ENCODE results near the gene GRK7. TPM values are rescaled to one million over a fixed set of nuclear protein-coding genes. Genes with fewer than 3 reads are reported as not detected.

Gene GRK7
- total and polyA plus RNA-seq, 2 of the 13 experiments (the other 11 are each of a cell fraction or from before 2014, with no cell fraction given): not detected

DNA sequence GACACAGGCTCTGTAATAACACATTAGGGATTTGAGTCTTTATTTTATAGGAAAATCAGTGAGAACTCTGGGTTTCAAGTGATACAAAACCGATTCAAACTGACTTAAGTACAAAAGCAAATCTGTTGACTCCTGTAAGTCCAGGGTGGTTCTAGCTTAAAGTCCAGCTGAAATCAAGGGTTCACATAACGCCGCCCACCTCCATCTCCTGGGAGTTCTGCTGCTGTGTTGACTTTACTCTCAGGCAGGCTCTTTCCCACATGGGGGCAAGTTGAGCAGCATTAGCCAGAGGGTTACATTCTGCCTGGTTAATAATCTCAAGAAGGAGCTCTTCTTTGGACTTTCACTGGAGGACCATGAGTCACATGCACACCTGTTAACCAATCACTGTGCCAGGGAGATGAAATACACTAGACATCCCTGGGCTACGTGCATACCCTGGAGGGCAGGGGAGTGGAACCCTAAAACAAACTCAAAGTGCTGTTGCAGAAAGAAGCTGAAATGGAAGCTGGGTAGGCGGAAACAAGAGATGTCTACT lies 34.8 kb upstream of the GRK7 start (continued):
- TF ChIP-seq, protein P1, sequence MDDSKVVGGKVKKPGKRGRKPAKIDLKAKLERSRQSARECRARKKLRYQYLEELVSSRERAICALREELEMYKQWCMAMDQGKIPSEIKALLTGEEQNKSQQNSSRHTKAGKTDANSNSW (CRISPR knock-in tag; IDR thresholded peaks at IDR 0.05; ENCODE audit: borderline replicate concordance): no peak
- TF ChIP-seq MIER3 (CRISPR knock-in tag; IDR thresholded peaks at IDR 0.05; ENCODE audit: borderline replicate concordance) (no peak), KLF9 (CRISPR knock-in tag; IDR thresholded peaks at IDR 0.05; ENCODE audit: low read depth) (no peak), HNRNPK (IDR thresholded peaks at IDR 0.05; ENCODE audit: low read depth, low read length, poor library complexity, severe bottlenecking) (no peak), KDM2A (CRISPR knock-in tag; IDR thresholded peaks at IDR 0.05; ENCODE audit: borderline replicate concordance, low read depth) (no peak), SOX13 (IDR thresholded peaks at IDR 0.05) (no peak), SOX13 (CRISPR knock-in tag; conservative IDR thresholded peaks at IDR 0.05 in 1 of 2, IDR thresholded peaks at IDR 0.05 in 1 of 2) (peak in 1 of 2 experiments; percentile 35; a peak in 1 of 4 replicates), BCL6 (CRISPR knock-in tag; IDR thresholded peaks at IDR 0.05) (no peak), ZNF44 (CRISPR knock-in tag; IDR thresholded peaks at IDR 0.05) (no peak), ZNF138 (CRISPR knock-in tag; IDR thresholded peaks at IDR 0.05; ENCODE audit: low read depth) (no peak), XRCC5 (optimal IDR thresholded peaks at IDR 0.05; ENCODE audit: low read length) (peak; percentile 30), ZFP36L2 (CRISPR knock-in tag; IDR thresholded peaks at IDR 0.05) (no peak), ZHX1 (CRISPR knock-in tag; IDR thresholded peaks at IDR 0.05; ENCODE audit: low read depth) (no peak), YY1 (IDR thresholded peaks at IDR 0.05; ENCODE audit: insufficient read depth, insufficient replicate concordance, low read depth, low read length) (no peak)
- TF ChIP-seq, protein P2, sequence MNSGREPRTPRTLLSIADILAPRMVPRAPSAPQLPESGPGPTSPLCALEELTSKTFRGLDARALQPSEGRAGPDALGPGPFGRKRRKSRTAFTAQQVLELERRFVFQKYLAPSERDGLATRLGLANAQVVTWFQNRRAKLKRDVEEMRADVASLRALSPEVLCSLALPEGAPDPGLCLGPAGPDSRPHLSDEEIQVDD (CRISPR knock-in tag; IDR thresholded peaks at IDR 0.05; ENCODE audit: borderline replicate concordance): no peak
- TF ChIP-seq, protein P3, sequence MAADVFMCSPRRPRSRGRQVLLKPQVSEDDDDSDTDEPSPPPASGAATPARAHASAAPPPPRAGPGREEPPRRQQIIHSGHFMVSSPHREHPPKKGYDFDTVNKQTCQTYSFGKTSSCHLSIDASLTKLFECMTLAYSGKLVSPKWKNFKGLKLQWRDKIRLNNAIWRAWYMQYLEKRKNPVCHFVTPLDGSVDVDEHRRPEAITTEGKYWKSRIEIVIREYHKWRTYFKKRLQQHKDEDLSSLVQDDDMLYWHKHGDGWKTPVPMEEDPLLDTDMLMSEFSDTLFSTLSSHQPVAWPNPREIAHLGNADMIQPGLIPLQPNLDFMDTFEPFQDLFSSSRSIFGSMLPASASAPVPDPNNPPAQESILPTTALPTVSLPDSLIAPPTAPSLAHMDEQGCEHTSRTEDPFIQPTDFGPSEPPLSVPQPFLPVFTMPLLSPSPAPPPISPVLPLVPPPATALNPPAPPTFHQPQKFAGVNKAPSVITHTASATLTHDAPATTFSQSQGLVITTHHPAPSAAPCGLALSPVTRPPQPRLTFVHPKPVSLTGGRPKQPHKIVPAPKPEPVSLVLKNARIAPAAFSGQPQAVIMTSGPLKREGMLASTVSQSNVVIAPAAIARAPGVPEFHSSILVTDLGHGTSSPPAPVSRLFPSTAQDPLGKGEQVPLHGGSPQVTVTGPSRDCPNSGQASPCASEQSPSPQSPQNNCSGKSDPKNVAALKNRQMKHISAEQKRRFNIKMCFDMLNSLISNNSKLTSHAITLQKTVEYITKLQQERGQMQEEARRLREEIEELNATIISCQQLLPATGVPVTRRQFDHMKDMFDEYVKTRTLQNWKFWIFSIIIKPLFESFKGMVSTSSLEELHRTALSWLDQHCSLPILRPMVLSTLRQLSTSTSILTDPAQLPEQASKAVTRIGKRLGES (CRISPR knock-in tag; IDR thresholded peaks at IDR 0.05; ENCODE audit: borderline replicate concordance): no peak
- TF ChIP-seq, protein P4, sequence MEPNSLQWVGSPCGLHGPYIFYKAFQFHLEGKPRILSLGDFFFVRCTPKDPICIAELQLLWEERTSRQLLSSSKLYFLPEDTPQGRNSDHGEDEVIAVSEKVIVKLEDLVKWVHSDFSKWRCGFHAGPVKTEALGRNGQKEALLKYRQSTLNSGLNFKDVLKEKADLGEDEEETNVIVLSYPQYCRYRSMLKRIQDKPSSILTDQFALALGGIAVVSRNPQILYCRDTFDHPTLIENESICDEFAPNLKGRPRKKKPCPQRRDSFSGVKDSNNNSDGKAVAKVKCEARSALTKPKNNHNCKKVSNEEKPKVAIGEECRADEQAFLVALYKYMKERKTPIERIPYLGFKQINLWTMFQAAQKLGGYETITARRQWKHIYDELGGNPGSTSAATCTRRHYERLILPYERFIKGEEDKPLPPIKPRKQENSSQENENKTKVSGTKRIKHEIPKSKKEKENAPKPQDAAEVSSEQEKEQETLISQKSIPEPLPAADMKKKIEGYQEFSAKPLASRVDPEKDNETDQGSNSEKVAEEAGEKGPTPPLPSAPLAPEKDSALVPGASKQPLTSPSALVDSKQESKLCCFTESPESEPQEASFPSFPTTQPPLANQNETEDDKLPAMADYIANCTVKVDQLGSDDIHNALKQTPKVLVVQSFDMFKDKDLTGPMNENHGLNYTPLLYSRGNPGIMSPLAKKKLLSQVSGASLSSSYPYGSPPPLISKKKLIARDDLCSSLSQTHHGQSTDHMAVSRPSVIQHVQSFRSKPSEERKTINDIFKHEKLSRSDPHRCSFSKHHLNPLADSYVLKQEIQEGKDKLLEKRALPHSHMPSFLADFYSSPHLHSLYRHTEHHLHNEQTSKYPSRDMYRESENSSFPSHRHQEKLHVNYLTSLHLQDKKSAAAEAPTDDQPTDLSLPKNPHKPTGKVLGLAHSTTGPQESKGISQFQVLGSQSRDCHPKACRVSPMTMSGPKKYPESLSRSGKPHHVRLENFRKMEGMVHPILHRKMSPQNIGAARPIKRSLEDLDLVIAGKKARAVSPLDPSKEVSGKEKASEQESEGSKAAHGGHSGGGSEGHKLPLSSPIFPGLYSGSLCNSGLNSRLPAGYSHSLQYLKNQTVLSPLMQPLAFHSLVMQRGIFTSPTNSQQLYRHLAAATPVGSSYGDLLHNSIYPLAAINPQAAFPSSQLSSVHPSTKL (CRISPR knock-in tag; IDR thresholded peaks at IDR 0.05): peak; percentile 70
- TF ChIP-seq, protein P5, sequence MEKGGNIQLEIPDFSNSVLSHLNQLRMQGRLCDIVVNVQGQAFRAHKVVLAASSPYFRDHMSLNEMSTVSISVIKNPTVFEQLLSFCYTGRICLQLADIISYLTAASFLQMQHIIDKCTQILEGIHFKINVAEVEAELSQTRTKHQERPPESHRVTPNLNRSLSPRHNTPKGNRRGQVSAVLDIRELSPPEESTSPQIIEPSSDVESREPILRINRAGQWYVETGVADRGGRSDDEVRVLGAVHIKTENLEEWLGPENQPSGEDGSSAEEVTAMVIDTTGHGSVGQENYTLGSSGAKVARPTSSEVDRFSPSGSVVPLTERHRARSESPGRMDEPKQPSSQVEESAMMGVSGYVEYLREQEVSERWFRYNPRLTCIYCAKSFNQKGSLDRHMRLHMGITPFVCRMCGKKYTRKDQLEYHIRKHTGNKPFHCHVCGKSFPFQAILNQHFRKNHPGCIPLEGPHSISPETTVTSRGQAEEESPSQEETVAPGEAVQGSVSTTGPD (CRISPR knock-in tag; IDR thresholded peaks at IDR 0.05): no peak
